Measurements from ENCODE around the gene REG1B.

Gene REG1B

DNA sequence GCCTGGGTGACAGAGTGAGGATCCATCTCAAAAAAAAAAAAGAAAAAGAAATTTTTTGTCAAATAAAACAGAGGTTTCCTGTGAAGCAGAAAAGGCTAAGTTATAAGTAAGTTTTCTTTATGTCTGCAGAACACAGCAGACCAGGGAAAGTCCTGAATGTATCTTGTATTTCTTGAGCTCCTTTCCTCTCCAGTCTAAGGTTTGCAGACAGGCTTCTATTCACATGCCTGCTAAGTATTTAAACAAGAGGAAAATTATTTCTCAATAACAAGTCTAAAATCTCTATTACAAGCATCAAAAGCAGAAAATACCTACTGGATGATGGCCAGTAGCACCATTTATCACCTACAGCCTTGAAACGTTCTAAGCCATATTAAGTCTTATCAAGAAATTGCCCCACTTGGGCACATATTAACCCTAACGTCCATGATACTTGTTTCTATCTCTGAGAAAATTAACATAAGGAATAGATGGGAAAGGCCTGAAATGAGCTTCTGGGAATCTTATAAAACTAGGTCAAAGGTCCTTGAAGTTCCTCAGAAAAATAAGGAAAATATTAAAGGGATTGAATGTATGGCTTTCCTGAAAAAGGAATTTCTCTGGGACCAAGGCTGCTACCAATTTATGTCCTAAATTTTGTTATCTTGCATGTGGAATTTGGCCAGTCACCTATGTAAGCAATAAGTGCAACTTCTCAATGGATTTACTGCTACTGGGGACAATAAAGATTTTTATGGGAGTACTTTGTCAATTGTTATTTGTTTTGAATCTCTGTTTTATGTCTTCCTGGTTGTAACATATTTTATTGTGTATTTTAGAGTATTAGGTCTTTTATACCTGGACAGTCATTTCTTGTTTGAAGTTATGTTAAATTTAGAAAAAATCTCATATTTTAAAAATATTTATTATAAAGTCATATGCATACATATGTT is 29.5 kb upstream of the REG1B start:
- H3K9me3 ChIP-seq (ENCODE audit: control insufficient read depth, low read length): no peaks in the 10 kb centered on the region
- H3K4me1 ChIP-seq (ENCODE audit: control insufficient read depth, insufficient read depth, low read length): no peaks in the 10 kb centered on the region
- no peaks in the 10 kb centered on the region for H3K36me3 ChIP-seq (ENCODE audit: control insufficient read depth, insufficient read depth, low read length)
- H3K4me3 ChIP-seq (ENCODE audit: insufficient read depth, low read depth, low read length): no peak overlapping the region
- no peaks in the 10 kb centered on the region for H3K27me3 ChIP-seq (ENCODE audit: control insufficient read depth, insufficient read depth, low read length, poor library complexity, severe bottlenecking)
- H3K27ac ChIP-seq (ENCODE audit: insufficient read depth, low read depth, low read length, poor library complexity, severe bottlenecking): no peak overlapping the region
- WGBS, 2 experiments: 88 to 96% methylated on average over 2 of the region's 2 CpGs

DNA sequence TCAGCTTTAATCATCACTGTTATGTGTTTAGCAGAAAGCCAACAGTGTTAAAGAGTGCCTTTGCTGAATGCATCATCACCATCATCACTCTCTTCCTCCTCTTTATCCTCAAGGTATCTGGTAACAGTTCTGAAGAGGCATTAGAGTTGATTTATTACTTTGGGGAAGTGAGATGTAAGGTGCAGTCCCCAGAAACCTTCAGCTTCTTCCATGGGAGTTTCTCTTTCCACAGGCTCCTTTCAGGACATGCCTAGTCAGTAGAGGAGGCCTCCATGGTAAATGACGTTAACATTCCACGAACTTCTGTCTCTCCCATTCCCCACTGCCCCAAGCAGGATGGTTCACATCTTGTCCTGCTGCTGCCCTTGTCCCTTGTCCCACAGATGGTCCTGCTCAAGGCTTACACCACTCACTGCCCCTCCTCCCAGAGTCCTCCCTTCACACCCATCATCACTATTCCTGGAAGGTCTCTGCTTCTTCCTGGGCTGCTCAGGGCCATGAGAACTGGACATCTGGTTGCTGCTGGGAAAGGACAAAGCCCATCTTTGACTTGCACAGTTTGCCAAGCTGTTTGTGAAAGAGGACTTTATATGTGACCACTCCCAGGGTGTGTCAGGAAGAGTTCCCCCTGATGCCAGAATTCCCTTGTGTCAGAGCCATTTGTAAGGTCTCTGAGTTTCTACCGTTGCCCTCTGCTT is 27.2 kb upstream of the REG1B start:
- WGBS, 2 experiments: 88 to 93% methylated on average over 3 of the region's 3 CpGs
- no peaks in the 10 kb centered on the region for H3K9me3 ChIP-seq (ENCODE audit: control insufficient read depth, low read length)
- no peak overlapping the region for H3K4me3 ChIP-seq (ENCODE audit: insufficient read depth, low read depth, low read length)
- no peaks in the 10 kb centered on the region for H3K4me1 ChIP-seq (ENCODE audit: control insufficient read depth, insufficient read depth, low read length)
- H3K27me3 ChIP-seq (ENCODE audit: control insufficient read depth, insufficient read depth, low read length, poor library complexity, severe bottlenecking): no peaks in the 10 kb centered on the region
- H3K36me3 ChIP-seq (ENCODE audit: control insufficient read depth, insufficient read depth, low read length): no peaks in the 10 kb centered on the region
- no peak overlapping the region for H3K27ac ChIP-seq (ENCODE audit: insufficient read depth, low read depth, low read length, poor library complexity, severe bottlenecking)

DNA sequence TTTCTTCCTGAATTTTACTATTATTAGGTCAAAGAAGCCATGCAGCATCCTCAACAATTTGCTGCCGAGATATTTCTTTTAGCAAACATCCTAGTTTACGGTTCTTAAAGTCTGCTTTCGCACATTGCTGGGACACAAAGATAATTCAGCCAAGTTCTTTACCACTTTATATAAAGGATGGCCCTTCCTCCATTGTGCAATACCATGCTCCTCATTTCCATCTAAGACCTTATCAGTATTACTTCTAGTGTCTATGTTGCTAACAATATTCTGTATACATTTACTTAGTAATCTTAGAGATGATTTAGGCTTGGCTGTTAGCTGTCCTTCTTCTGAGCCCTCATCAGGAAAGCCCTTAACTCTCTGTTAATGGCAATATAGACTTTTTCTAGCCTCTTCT is 24.5 kb upstream of the REG1B start:
- H3K36me3 ChIP-seq (ENCODE audit: control insufficient read depth, insufficient read depth, low read length): no peaks in the 10 kb centered on the region
- H3K4me3 ChIP-seq (ENCODE audit: insufficient read depth, low read depth, low read length): no peak overlapping the region
- H3K9me3 ChIP-seq (ENCODE audit: control insufficient read depth, low read length): no peaks in the 10 kb centered on the region
- H3K27ac ChIP-seq (ENCODE audit: insufficient read depth, low read depth, low read length, poor library complexity, severe bottlenecking): no peak overlapping the region
- no peaks in the 10 kb centered on the region for H3K4me1 ChIP-seq (ENCODE audit: control insufficient read depth, insufficient read depth, low read length)
- 96 to 98% methylated on average over 3 of the region's 3 CpGs for whole genome bisulfite sequencing, 2 experiments
- no peaks in the 10 kb centered on the region for H3K27me3 ChIP-seq (ENCODE audit: control insufficient read depth, insufficient read depth, low read length, poor library complexity, severe bottlenecking)

DNA sequence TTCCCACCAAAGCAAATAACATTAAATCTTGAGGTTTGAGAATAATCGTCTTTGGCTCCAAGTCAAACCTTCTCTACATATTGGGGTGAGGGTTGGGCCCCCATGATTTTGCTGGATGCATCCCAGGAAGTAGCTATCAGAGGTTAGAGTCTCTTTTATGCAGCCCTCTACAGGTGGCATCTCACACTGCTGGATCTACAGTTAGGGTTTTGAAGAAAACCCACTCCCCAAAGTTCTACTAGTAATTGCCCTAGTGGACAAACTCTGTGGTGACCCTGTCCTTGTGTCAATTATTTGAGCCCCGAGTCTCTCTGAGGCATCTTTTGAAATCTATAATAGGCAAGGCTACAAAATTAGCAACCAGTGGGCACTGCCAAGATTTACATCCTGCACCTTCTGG is 17.5 kb upstream of the REG1B start:
- Histone ChIP-seq H3K36me3 (ENCODE audit: control insufficient read depth, insufficient read depth, low read length) (no peaks in the 10 kb centered on the region), H3K4me3 (ENCODE audit: insufficient read depth, low read depth, low read length) (no peak overlapping the region), H3K4me1 (ENCODE audit: control insufficient read depth, insufficient read depth, low read length) (no peaks in the 10 kb centered on the region), H3K27ac (ENCODE audit: insufficient read depth, low read depth, low read length, poor library complexity, severe bottlenecking) (no peak overlapping the region), H3K9me3 (ENCODE audit: control insufficient read depth, low read length) (no peaks in the 10 kb centered on the region), H3K27me3 (ENCODE audit: control insufficient read depth, insufficient read depth, low read length, poor library complexity, severe bottlenecking) (no peaks in the 10 kb centered on the region)
- 85 to 100% methylated on average over 2 of the region's 2 CpGs for WGBS, 2 experiments

DNA sequence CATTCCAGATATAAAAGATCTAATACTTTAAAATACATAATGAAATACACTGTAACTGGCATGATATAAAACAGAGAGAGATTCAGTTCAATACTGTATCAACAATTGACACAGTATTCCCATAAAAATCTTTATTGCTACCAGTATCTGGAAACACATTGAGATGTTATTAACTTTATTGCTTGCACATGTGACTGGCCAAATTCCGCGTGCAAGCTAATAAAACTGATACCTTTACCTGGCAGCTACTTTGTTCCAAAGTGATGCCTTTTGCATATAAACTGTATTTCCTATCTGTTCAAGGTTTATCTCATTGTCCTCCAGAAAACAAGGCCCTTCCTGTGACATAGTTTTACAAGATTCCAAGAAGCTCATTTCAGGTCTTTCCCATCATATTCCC is 15.4 kb upstream of the REG1B start:
- no peaks in the 10 kb centered on the region for H3K36me3 ChIP-seq (ENCODE audit: control insufficient read depth, insufficient read depth, low read length)
- peaks cover 4% of the 10 kb centered on the region for H3K4me1 ChIP-seq (ENCODE audit: control insufficient read depth, insufficient read depth, low read length)
- no peaks in the 10 kb centered on the region for H3K9me3 ChIP-seq (ENCODE audit: control insufficient read depth, low read length)
- H3K27ac ChIP-seq (ENCODE audit: insufficient read depth, low read depth, low read length, poor library complexity, severe bottlenecking): no peak overlapping the region
- 84 to 93% methylated on average over 2 of the region's 2 CpGs for whole genome bisulfite sequencing, 2 experiments
- H3K27me3 ChIP-seq (ENCODE audit: control insufficient read depth, insufficient read depth, low read length, poor library complexity, severe bottlenecking): no peaks in the 10 kb centered on the region
- no peak overlapping the region for H3K4me3 ChIP-seq (ENCODE audit: insufficient read depth, low read depth, low read length)

DNA sequence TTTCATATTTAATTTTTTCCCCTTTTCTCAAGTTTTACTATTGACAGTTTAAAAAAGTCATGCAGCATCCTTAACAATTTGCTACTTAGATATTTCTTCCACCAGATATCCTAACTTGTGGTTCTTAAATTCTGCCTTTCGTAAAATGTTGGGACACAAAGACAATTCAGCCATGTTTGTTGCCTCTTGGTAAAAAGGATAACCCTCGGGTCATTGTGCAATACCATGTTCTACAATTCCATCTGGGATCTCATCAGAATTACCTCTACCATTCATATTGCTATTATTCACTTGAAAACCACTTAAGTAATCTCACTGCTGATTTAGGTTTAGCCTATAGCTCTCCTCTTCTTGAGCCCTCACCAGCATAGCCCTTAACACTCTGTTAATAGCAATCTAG is 13.2 kb upstream of the REG1B start:
- Histone ChIP-seq H3K4me1 (ENCODE audit: control insufficient read depth, insufficient read depth, low read length) (peaks cover 4% of the 10 kb centered on the region), H3K4me3 (ENCODE audit: insufficient read depth, low read depth, low read length) (no peak overlapping the region), H3K27me3 (ENCODE audit: control insufficient read depth, insufficient read depth, low read length, poor library complexity, severe bottlenecking) (no peaks in the 10 kb centered on the region), H3K27ac (ENCODE audit: insufficient read depth, low read depth, low read length, poor library complexity, severe bottlenecking) (no peak overlapping the region), H3K36me3 (ENCODE audit: control insufficient read depth, insufficient read depth, low read length) (no peaks in the 10 kb centered on the region), H3K9me3 (ENCODE audit: control insufficient read depth, low read length) (no peaks in the 10 kb centered on the region)
- WGBS, 2 experiments: 91 to 93% methylated on average over 2 of the region's 2 CpGs

DNA sequence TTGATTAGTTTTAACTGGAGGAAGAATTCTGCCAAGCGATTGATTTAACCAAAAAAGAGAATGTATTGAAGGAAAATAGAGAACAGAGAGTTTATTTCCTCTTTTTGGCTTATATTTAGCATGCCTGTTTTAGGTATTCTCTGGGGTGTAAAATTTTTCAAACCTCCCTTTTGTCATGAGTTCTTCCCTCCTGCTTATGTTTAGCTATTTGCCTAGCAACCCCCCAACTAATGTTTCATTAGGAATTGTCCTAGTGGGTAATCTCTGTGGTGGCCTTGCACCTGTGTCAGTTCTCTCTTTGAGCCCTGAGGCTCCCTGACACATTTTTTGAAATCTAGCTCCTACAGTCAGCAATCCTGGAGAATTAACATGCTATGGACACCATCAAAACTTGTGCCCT is 12.5 kb upstream of the REG1B start:
- Histone ChIP-seq H3K9me3 (ENCODE audit: control insufficient read depth, low read length) (no peaks in the 10 kb centered on the region), H3K4me1 (ENCODE audit: control insufficient read depth, insufficient read depth, low read length) (peaks cover 4% of the 10 kb centered on the region)
- 87 to 100% methylated on average over 1 of the region's 1 CpG for whole genome bisulfite sequencing, 2 experiments

DNA sequence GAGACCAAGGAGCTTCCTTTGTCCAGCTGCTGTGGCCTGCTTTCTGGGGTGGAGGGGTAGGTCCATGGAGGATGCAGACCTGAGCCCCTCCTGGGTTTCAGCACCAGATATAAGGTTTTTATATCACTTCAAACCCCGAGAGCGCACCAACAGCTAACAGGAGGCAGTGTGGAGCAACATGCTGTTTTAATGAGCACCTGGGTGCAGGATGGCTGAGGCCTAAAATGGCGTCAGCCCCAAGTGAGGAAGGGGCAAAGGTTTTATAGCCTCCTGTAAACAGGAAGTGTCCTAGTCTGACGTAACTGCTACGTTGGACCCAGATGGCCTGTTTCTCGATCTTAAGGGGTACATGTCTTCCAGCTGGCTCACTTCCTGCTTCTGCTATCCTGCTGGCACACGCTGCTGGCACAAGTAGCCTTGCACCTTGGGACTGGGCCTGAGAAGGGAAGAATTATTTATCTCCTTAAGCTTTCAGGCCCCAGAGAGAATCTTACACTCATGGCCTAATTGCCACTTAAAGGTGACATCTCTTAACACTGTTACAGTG is 11.4 kb upstream of the REG1B start:
- Histone ChIP-seq H3K9me3 (ENCODE audit: control insufficient read depth, low read length) (no peaks in the 10 kb centered on the region), H3K4me3 (ENCODE audit: insufficient read depth, low read depth, low read length) (no peak overlapping the region), H3K27me3 (ENCODE audit: control insufficient read depth, insufficient read depth, low read length, poor library complexity, severe bottlenecking) (no peaks in the 10 kb centered on the region), H3K27ac (ENCODE audit: insufficient read depth, low read depth, low read length, poor library complexity, severe bottlenecking) (no peak overlapping the region), H3K36me3 (ENCODE audit: control insufficient read depth, insufficient read depth, low read length) (no peaks in the 10 kb centered on the region), H3K4me1 (ENCODE audit: control insufficient read depth, insufficient read depth, low read length) (peaks cover 4% of the 10 kb centered on the region)
- WGBS, 2 experiments: 93 to 95% methylated on average over 7 of the region's 7 CpGs

More for the DNA sequence above, 12.5 kb upstream of the REG1B start:
- Histone ChIP-seq H3K4me3 (ENCODE audit: insufficient read depth, low read depth, low read length) (no peak overlapping the region), H3K27me3 (ENCODE audit: control insufficient read depth, insufficient read depth, low read length, poor library complexity, severe bottlenecking) (no peaks in the 10 kb centered on the region), H3K36me3 (ENCODE audit: control insufficient read depth, insufficient read depth, low read length) (no peaks in the 10 kb centered on the region), H3K27ac (ENCODE audit: insufficient read depth, low read depth, low read length, poor library complexity, severe bottlenecking) (no peak overlapping the region)

DNA sequence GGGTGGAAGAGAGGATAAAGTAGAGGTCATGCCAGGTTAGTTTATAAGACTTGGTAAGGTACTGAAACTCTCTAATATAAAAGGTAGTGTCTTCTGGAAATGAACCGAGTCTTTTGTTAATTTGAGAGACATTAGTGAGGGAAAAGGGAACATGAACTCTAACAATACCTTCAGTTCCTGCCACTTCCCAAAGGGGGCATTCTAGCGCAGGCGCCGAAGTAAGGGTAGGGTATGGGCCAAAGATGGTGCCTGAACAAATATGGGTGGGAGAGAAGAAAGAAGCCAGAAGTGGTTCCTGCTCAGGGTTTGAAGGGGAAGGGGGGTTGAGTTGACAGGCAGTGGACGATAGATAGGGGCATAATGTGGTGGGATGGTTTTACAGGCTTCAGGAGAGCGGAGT is 10.1 kb upstream of the REG1B start:
- 95 to 97% methylated on average over 6 of the region's 6 CpGs for WGBS, 2 experiments
- Histone ChIP-seq H3K9me3 (ENCODE audit: control insufficient read depth, low read length) (no peaks in the 10 kb centered on the region), H3K4me1 (ENCODE audit: control insufficient read depth, insufficient read depth, low read length) (peaks cover 4% of the 10 kb centered on the region), H3K4me3 (ENCODE audit: insufficient read depth, low read depth, low read length) (no peak overlapping the region), H3K27ac (ENCODE audit: insufficient read depth, low read depth, low read length, poor library complexity, severe bottlenecking) (no peak overlapping the region), H3K27me3 (ENCODE audit: control insufficient read depth, insufficient read depth, low read length, poor library complexity, severe bottlenecking) (no peaks in the 10 kb centered on the region), H3K36me3 (ENCODE audit: control insufficient read depth, insufficient read depth, low read length) (no peaks in the 10 kb centered on the region)

DNA sequence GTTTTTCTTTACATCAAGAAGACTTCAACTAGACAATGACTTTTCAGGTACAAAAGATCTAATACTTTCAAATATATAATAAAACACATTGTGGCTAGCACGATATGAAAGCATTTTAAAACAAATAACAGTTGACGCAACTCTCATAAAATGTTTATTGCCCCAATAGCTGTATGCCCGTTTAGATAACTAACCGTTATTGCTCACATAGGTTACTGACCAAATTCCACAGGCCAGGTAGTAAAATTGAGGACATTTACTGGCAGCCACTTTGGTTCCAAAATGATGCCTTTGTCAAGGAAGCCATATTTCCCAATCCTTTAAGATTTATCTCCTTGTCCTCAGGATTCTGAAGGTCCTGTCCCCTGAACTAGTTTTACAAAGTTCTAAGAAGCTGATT is 2.9 kb upstream of the REG1B start:
- H3K36me3 ChIP-seq (ENCODE audit: control insufficient read depth, insufficient read depth, low read length): no peaks in the 10 kb centered on the region
- no peaks in the 10 kb centered on the region for H3K27me3 ChIP-seq (ENCODE audit: control insufficient read depth, insufficient read depth, low read length, poor library complexity, severe bottlenecking)
- WGBS, 2 experiments: 88 to 93% methylated on average over 4 of the region's 4 CpGs
- no peak overlapping the region for H3K27ac ChIP-seq (ENCODE audit: insufficient read depth, low read depth, low read length, poor library complexity, severe bottlenecking)
- H3K4me1 ChIP-seq (ENCODE audit: control insufficient read depth, insufficient read depth, low read length): no peaks in the 10 kb centered on the region
- H3K4me3 ChIP-seq (ENCODE audit: insufficient read depth, low read depth, low read length): no peak overlapping the region
- no peaks in the 10 kb centered on the region for H3K9me3 ChIP-seq (ENCODE audit: control insufficient read depth, low read length)

Data from ectodermal cell (in vitro differentiated cells).